GM18868 (cell line): ENCODE data around the gene MARCKSL1.

Source experiments
- ATAC-seq: cut with Tn5 transposase; IDR thresholded peaks from one replicate; pipeline ENCODE4 v1.9.1; 2021; ENCODE audit warnings: mild to moderate bottlenecking, moderate library complexity; ENCODE audit not compliant: unreplicated experiment

The MARCKSL1 gene

DNA sequence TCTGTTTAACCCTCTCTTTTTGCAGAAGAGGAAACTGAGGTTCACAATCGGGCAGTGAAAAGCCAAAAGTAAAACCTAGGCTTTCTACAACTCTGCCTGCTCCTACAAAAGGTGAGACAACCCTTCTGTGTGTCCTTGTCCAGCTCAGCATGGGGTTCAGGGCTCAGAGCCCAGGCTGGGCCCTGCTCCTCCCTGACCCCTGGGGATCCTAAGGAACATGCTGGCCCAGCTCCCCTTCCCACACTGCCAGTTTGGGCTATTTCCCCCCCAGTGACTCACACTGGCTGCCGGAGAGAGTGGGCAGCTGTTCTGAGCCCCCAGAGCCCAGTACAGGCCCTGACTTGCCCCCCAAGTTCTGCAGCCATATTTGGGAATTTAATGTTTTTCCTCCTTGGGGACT lies 17.4 kb upstream of the MARCKSL1 start:
- ATAC-seq = no peak

DNA sequence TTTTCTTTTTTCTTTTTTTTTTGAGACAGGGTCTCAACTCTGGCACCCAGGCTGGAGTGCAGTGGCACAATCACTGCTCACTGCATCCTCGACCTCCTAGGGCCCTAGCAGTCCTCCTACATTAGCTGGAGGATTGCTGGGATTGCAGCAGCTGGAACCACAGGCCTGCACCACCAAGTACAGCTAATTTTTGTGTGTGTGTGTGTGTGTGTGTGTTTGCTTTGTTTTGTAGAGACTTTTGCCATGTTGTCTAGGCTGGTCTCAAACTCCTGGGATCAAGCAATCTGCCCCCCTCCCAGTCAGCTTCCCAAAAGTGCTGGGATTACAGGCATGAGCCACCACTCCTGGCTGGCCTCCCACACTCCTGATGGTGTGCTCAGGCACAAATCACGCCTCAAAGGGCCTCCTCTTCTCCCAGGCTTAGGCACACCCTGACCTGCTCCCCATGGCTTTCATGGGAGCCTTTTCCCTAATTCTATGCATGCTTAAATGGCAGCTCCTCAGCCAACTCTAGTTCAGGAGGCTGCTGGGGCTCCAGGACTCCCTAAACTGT lies 16.9 kb upstream of the MARCKSL1 start:
- no peak for ATAC-seq

DNA sequence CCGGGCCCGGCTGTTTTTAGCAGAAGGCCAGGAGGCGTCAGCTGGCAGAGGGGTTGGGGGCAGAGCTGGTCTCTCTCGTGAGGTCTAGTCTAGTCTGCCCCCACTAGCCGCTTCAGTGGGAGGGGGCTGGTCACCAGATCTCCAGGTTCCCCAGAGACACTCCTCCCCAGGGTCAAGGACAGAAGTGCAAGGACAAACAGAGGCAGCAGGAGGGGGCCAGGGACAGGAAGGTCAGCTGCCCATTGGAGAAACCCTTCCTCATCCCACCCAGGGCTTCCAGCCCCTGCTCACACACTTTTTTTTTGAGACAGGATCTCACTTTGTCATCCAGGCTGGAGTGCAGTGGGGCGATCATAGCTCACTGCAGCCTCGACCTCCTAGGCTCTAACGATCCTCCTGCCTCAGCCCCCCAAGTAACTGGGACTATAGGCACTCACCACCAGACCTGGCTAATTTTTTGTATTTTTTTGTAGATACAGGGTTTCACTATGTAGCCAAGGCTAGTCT lies 16.3 kb upstream of the MARCKSL1 start:
- no peak for ATAC-seq

DNA sequence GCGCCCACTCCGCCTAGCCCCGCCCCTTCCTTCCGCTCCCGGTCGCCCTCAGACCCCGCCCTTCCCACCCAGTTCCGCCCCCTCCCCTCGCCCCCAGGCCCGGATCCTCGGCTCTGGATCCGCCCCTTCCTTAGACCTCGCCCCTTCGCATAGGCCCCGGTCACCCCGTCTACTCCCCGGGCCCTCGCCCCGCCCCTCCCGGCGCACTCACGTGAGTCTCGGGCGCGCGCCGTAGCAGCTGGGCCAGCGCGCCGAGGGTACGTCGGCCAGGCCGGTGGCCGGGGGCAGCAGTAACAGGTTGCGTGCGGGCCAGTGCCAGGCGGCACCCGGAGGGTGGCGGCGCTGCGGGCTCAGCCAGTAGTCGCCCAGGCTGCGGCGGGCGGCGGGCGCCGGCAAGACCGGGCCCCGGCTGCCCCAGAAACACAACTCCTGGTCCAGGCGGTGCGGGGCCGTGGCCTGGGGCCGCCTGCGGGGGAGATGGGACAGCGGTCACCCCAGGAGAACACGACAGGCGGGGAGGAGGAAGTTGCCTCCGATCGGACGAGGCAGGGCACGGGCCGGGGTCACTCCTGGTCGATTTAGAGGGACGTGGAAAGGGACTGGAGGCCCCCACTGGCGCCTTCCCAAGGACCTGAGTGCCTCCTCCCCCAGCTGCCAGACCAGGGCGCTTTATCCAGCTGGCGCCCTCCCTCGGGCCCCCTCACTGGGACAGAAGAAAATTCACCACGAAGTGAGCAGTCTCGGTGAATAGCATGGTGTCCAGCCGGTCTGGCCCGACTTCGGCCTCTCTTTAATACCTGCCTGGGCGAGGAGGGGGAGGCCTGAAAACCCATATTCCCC lies 15.6 kb upstream of the MARCKSL1 start:
- ATAC-seq = peak; percentile 85

DNA sequence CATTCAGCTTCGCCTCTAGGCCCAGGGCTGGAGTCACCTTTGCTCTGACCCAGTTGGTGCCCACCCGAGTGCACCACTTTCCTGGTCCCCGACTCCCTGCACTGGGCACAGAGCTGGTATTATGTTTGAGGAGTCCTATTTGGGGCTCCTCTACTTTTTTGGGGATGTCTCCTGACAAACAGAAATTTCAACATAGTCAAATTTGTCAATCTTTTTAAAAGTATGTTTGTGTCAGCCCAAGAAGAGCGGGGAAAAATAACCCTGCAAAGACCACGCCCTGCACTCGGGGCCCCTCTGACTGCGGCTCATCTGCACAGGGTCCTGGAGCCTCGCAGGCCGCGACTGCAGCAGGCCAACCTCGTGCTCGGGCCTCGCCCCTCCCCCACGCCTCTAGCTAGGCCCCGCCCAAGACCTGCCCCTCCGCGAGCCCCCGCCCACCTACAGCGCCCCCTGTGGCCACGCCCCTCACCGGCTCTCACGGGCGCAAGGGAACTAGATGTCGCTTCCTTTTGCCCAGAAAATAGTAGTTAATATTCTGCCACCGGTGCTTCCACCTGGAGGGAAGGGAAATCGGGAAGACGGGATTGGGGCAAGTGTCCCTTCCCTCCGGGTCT lies 14.9 kb upstream of the MARCKSL1 start:
- peak; percentile 46 for ATAC-seq

DNA sequence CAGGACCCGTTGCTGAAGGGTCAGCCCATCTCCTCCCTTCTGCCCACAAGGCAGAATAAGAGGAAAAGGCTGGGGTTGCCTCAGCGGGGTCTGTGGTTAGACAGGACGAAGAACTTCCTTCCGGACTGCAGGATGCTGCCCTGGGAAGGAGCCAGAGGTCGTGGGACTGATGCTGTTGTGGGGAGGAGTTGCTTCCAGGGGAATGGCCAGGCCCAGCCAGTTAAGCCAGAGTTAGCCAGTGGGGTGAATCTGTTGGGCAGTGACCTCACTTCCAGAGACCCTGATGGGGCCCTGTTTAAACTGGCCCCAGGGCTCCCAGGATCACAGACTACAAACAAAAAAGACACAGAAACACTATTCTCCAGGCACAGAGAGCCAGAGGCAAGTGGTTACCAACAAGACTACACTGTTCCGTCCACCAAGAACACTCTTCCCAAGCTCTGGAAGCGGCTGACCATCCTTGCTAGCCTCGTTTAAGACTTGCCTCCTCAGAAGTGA lies 13.2 kb upstream of the MARCKSL1 start:
- ATAC-seq = no peak

DNA sequence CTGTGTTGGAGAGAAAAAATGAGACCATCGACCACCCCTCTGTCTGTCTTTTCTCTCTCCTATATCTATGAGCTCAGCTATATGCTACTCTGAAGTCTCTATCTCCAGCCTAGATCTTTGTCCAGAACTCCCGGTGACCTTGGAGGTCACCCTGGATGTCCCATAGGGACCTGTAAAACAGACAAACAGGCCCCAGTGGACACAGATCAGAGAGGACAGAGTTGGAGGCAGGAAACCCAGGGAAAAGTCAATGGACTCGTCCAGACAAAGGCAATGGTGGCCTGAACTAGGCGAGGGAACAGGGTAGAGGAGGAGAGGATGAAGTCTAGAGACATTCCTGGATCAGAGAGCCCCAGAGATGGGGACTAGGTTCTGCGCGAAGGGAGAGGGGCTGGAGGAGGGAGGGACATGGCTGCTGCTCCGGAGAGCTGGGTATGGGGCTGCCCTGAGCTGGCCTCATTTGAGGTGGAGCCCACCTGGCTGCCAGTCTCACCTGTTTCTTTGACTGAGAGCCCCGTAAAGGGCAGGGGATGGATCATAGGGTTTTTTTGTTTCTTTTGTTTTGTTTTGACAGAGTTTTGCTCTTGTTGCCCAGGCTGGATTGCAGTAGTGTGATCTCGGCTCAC lies 10.6 kb upstream of the MARCKSL1 start:
- ATAC-seq = no peak

DNA sequence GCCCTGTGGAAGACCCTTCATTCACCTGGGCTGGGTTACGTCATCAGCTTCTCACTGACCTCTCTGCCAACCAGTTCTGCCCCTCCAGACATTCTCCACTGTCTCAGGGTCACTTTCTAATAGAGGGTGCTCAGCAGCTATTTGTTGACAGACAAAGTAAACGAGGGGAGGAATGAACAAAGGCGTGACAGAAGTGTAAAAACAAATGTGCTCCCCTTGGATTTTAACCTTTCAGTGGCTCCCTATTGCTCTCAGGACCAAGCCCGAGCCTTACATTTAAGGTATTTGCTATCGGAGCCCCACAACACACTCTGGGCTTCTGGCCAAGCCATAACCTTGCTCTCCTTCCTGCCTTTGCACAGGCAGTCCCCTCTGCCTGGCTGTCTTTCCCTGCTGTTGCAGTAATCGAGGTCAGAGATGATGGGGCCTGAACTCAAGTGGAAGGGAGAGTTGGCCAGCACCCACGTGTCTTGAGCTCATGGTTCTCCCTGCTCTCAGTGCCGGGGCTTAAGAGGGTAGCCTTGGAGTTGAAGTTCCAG lies 9.3 kb upstream of the MARCKSL1 start:
- no peak for ATAC-seq

DNA sequence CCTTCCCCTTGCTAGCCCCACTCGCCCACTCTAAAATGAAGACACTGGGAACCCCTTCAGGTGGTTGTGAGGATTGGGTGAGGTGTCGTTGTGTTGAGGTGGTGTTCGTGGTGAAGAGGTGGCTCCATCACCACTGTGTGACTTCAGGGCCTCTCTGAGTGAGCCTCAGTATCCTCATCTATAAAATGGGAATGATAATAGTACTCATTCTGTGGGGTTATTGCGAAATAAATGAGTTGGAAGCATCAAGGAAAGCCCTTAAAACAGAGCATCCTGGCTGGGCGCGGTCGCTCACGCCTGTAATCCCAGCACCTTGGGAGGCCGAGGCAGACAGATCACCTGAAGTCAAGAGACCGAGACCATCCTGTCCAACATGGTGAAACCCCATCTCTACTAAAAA lies 6.7 kb upstream of the MARCKSL1 start:
- no peak for ATAC-seq

DNA sequence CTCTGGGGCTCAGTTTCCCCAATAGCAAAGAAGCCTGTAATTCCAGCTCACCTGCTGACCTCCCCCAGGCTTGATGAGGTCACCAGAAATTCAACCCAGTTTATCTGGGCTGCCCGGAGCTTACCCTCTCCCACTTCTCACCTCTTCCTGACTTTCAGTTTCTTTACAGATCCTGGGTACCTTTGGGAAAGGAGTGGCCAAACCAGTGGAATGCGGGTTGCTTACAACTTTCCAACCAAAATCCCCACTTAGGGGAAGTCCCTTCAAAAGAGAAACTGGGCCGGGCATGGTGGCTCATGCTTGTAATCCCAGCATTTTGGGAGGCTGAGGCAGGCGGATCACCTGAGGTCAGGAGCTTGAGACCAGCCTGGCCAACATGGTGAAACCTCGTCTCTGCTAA lies 5.9 kb upstream of the MARCKSL1 start:
- ATAC-seq = no peak

DNA sequence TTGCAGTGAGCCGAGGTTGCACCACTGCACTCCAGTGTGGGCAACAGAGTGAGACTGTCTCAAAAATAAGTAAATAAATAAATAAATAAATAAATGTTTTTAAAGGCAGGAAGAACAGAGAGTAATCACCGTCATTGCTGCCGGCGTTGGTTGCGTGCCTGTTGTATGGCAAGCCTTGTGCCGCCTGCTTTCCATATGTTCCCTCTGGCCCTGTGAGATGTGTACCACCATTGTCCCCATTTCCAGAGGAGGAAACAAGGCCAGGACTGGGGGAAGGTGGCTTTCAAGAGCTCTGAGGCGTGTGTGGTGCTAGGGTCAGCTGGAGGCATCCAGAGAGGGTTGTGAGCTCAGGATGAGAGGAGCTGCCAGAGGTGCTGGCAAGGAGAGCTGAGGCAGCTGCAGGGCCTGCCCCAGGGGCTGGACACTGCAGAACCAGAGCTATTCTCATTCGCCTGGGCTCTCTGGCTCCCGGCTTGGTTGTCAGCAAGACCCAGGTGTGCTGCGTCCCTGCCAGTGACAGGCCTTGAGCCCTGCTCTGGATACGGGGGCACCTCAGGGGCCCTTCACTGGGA lies 5.2 kb upstream of the MARCKSL1 start:
- ATAC-seq = no peak

DNA sequence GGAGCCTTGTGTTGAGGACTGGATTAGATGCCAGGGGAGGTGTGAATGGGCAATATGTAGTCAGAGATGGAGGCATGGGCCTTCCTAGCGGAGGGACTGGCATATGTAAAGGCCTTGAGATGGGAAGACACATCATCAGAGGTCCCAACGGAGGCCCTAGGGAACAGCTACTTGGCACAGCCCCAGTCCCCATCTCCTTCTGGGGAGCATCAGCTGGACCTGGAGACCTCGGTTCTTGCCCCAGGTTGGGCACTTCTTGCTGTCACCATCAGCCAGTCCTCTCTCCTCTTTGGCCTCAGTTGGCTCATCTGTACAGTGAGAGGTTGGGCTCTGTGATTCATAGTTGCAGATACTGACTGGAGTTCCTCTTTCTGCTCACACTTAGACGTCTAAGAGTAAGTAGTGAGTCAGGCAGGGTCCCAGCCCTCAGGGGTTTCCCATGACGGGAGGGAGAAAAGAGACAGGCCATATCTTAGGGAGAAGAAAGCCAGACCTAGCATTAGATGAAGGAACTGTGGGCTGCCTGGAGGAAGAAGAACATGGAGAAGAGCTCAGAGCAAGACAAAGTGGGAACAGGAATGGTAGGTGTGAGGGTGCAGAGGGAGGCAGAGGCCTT lies 3.4 kb upstream of the MARCKSL1 start:
- ATAC-seq = peak; percentile 47

DNA sequence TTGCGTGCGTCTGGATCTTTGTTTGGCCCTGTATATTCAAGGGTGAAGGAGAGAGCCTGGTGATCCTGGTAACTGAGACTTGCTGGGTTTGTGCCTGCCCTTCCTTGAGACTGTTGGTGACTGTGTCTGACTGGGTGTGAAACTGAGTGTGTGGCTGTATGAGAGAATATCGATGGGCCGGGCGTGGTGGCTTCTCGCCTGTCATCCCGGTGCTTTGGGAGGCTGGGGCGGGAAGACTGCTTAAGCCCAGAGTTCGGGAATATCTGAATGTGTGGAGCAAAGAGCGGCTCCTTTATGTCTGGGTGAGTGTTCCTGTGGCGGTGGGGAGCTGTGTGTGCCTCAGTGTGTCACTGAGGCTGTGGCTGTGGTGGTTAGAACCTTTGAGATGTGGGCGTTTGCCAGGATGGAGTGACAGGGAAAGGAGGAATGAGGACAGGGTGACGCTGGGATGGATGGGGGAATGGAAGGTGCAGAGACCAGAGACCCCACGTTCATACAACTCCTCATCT lies 2.7 kb upstream of the MARCKSL1 start:
- ATAC-seq = no peak

DNA sequence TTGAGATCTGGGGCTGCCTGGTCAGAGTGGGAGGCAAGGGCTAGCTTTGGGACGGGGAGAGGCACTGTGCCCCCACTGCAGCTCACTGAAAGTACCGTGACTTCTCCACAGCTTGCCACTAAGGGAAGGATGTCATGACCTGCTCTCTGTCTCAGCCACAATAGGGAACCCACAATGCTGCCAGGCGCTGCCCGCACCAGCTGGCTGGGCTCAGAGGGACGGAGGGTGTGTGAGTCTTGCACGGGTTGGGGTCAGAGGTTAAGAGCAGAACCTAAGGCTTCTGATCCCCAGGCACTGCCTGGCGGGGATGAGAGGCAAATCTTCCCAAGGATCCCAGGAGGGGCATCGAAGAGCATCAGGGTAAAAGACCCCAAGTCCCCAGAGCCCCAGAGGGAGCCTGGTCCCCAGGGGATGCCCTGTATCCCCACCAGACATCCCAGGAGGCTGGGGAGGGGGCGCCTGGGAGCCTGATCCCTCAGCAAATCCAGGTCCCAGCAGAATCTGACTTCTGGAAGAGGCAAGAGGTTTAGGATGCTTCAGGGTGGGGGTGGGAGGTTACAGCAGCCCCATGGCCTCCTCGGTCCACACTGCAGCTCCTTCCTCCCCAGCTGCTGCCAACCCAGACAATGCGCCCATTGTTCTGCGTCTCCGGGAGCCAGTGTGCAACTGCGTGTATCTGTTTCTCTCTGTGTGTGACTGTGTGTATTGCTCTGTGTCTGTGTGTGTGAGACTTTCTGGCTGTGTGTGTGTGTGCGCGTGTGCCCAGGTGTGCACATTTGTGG lies 2.0 kb upstream of the MARCKSL1 start:
- ATAC-seq = no peak

DNA sequence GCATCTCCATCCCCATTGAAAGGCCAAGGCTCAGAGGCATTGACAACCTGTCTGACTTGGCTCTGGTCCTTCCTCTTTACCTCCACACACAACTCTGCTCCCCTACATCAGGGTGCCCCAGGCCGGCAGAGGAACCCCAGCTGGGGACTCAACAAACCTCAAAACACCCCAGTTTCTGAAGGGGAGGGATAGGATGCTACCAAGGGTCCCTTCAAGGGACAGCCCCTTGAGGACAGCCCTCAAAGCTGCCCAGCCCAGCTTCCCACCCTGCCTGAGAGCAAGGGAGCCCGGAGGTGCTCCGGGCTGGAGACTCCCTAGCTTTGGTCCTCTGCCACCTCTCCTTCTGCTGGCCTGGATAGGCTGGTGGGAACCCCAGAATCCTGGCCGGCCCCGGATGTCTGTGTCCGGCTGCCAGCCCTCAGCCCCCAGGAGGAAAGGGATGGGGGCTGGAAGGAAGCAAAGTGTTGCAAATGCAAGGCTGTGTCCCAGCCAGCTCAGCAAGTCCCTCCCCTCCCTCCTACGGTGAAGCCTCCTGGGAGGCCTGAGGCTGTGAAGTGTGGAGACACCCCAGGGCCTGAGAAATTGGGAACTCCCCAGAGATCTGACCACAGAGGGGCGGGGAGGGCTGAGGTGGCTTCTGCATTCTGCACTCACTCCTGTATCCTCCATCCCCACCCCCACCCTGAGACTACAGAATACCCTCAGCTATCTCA lies 1.1 kb upstream of the MARCKSL1 start:
- ATAC-seq = peak; percentile 36

DNA sequence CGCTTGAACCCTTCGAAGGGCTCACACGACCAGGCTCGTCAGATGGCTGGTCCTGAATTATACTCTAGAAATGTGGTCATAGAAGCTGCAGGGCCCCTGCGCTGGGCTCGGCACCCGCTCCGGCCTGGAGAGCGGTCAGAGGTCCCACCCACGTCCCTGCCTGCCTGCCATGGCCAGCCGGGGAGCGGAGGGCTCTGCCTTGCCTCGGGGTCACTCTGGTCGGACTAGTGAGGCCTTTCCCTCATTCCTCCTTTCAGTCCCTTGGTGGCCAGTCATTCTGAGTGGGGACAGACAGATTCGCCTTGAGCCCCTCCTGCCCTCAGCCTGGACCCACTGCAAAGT lies 529 bp upstream of the MARCKSL1 start:
- no peak for ATAC-seq

DNA sequence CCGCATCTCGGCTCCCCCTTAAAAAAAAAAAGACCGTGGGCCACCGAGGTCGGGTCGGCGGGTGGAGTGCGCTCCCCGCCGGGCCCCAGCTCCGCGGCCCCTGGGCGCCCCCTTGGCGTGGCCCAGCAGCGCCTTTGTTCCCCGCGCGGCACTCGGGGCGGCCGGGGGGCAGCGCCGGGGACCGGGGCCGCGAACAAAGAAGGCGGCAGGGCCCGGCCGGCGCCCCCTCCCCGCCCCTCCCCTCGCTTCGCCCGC lies 571 bp downstream of the MARCKSL1 start:
- no peak for ATAC-seq

DNA sequence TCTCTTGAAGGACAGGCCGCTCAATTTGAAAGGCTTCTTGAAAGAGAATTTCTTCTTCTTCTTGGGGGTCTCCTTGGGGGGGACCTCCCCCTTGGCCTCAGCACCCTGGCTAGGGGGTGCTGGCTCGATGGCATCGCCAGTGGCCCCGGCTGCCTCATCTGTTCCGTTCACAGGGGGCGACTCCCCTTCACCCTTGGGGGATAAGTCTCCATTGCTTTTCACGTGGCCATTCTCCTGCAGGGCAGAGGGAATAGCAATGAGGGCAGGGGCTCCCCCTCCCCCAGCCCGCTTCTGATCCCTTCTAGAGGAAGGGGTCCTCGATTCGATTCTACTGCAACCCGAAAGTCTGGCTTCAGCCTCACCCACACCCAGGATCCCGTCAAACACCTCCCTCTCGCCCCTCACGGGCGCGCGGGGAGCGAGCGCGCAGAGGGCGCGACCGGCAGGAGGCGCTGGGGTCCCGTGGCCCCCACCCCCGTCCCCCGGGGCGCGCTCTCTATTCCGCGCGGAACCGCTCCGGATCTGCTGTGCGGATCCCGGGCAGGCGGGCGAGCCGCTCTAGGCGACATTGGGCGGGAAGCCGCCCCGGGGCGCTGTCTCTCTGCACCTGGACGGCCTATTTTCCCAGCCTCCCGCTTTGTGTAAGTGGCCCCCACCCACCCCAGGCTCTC lies 1.0 kb downstream of the MARCKSL1 start:
- no peak for ATAC-seq
